Tongue (tissue), 2 donors: ENCODE data around the gene SLC17A5. TPM values are rescaled to one million over a fixed set of nuclear protein-coding genes. Genes with fewer than 3 reads are reported as not detected.
"Not testable (repeated sequence)": the region's sequence is repeated elsewhere in the genome, so short reads cannot be mapped to it uniquely, and the experiment has no call there.

ENCODE experiments used
- DNase-seq: peaks from one replicate; pipeline ENCODE4 v3.0.0-alpha.2; 2015
- total RNA-seq: library from RNA; depleted of rRNA; stranded (reverse); fragments of >200 nt; gene quantifications from one replicate; pipeline ENCODE4 v1.2.3, GENCODE V29; 2014

The SLC17A5 gene
- 18.2 TPM for total RNA-seq

DNA sequence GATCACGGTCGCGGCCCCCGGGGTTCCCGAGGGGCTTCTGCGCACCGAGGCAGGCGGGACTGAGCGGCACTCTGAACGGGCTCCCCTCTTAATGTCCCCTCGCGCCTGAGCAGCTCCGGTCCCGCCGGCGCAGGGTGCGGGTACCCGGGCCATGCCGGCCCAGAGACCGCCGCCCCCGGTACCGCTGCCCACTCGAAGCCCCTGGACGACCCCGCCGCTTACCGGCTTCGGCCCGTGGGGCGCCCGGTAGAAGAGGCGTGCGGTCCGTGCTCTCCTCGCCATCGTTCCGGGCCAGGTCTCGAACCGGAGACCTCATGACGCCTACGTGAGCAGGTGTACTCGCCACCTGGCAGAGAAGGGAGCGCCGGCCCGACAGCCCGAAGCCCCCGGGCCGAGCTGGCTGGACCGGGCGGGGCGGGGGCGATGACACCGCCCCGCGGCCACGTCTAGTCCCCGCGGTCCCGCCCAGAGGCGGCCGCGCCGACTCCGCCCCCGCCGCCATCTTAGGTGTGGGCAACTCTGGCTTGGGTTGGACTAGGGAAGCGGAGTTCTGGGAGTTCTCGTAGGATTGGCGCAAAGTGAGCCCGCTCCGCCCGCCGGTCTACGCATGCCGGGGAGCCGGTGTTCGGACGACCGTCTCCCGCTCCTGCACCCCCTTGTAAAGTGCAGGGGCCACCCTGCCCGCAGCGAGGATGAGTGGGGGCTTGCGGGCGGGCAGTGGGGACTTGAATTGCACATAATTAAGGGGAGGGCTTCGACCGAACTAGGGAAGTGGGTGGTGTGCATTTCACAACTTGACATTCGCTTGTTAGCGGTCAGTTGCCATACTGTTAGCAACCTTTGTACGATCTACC lies at the start of gene SLC17A5:
SLC17A5 (minus strand) TSS at position 422 of the 854 bp plus-strand sequence; CDS start at position 316, 106 bp downstream.
- DNase-seq: peak; percentile 96

DNA sequence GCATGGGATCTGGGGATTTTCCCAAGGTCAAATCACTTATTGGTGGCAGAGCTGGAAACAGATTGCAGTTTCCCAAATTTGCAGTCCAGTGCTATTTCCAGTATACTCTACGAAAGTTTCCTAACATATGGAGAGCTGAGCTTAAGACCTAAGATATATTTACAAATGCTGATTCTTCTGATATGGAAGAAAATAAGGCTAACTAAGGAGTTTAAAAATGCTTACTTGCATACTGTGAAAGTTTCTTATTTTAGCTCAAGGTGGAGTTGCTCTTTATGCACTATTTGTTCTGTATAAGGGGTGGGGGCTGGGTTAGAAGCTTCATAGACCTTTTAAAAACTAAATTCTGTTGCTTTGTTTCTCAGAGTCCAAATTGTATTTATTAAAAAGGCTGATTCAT lies 49.7 kb upstream of the SLC17A5 start:
- no peak for DNase-seq

- DNase-seq: no peak
Measured at GRCh38 chr6:73702444-73702843, 48.7 kb upstream of the SLC17A5 start.

DNA sequence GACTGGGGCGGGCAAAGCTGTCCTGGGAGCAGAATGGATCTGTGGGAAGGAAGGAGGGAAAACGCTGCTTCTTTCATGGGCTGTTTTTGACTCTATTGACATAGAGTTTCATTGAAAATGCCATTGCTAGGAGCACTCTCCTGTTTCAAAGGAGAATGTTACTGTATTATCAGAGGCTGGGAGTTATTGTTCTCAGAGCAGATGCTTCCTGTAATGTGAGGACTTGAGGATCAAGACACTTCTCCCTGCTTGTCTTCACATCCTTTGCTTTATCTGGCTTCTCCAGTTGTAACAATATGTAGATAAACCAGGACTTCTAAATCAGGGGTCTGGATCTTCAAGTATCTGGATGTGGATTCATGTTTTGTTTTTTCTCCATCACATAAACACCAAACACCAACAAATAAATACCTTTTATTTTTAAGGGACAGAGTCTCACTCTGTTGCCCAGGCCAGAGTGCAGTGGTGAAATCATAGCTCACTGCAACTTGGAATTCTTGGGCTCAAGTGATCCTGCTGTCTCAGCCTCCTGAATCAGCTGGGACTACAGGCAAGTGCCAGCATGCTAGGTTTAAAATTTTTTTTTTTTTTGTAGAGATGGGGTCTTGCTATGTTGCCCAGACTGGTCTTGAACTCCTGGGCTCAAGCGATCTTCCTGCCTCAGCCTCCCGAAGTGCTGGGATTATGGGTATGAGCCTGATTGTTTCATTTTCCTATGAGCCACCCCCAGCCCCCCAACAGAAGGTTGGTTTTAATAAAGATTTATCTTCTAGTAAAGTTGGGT lies 46.1 kb upstream of the SLC17A5 start:
- DNase-seq: no peak

- DNase-seq: no peak
Measured at GRCh38 chr6:73696966-73697655, 43.3 kb upstream of the SLC17A5 start.

DNA sequence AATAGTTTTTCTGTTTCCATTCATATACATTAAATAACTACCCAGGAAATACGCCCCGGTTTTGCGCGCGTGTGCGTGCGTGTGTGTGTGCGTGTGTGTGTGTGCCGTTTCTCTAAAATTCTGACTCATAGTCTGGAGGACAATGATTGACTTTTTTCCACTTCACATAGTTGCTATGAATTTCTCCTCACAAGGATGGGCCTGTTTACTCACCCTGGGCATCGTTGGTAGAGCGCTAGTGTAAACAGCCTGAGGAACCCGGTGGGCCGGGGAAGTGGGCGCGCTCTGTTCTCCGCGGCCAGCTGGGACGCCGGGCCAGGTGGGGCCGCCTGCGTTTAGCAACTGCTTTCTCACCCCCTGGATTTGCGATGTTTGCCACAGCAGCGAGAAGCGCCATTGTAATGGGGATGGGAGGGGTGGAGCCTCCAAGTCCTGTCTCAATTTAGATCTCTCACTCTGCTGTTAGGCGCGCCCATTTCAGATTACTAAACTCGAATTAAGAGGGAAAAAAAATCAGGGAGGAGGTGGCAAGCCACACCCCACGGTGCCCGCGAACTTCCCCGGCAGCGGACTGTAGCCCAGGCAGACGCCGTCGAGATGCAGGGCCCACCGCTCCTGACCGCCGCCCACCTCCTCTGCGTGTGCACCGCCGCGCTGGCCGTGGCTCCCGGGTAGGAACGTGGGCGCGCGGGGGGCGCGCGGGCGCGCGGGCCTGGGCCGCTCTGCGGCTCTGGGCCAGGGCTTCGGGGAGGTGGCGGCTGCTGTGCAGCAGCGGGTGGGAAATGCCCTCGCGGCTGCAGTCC lies 42.0 kb upstream of the SLC17A5 start, which contains the start of gene CD109:
CD109 (plus strand) TSS at position 585 of the 803 bp plus-strand sequence; CDS start at position 598, 13 bp downstream.
- peak; percentile 76 for DNase-seq

DNA sequence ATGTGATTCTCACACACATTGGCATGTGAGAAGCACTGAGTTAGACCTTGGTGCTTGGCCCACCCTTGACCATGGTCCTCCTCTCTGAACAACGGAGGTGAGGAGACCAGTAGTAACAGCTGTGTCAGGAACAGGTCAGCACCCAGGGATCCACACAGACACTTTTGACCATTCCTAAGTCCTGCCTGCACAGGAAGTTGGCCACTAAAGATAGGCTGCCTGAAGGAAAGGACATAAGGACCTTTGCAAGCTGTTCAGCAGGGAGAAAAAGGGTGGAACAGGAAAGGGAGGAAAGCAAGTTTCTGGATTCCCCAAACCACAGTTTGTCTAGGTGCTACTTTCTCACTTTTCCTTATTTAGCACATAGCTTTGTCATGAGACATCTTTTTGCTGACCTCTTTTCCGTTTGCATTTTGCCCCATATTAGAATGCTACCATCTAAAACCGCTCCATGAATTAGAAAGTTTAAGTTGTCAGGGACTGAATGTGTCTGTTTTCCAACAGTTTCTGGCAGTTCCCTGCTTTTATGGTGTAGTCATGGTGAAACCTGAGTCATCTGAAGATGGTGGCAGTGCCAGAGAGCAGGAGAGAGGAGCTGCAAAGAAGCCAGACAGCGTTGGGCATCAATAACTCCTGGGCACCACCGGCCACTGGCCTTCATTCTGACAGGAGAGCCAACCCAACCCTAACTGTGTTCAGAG lies 41.1 kb upstream of the SLC17A5 start:
- peak; percentile 19 for DNase-seq

- no peak for DNase-seq
Measured at GRCh38 chr6:73691512-73691911, 37.7 kb upstream of the SLC17A5 start.

DNA sequence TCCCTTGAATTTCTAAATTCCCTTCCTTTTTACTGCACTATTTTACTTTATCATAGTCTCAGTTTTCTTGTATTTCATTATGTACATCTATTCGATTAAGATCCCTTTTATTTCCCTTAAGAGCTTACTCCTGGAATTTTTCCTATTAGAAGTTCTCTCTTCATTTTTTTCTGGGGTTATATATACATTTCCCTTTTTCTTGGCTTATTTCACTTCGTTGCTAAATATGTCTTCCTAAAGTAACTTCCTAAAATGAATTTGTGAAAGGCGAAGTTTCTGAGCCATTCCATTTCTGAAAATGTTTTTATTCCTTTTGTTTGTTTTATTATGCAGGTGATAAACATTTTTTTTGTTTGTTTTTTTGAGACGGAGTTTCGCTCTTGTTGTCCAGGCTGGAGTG lies 36.3 kb upstream of the SLC17A5 start:
- DNase-seq: no peak

DNA sequence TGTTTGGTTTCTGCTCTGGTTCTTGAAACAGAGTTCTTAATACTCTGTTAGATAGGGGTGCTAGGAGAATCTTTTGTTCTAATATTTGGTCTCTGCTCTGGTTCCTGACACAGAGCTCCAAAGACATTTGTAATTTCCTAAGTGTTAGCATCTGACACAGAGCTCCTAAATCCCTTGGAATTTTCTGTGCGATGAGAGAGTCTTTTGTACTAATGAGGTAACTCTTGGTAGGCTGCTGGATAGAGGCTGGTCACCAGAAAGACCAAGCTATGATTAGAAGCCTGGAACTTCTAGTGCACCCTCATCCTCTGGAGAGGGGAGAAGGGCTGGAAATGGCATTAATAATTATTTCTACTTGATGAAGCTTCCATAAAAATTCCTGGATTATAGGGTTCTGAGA lies 34.6 kb upstream of the SLC17A5 start:
- DNase-seq: no peak

GRCh38 chr6:73683574-73683973 lies 29.8 kb upstream of the SLC17A5 start:
- DNase-seq: not testable (repeated sequence)

- DNase-seq: no peak
Measured at GRCh38 chr6:73680289-73680918, 26.6 kb upstream of the SLC17A5 start.

GRCh38 chr6:73679846-73680245 lies 26.1 kb upstream of the SLC17A5 start:
- DNase-seq: not testable (repeated sequence)

DNA sequence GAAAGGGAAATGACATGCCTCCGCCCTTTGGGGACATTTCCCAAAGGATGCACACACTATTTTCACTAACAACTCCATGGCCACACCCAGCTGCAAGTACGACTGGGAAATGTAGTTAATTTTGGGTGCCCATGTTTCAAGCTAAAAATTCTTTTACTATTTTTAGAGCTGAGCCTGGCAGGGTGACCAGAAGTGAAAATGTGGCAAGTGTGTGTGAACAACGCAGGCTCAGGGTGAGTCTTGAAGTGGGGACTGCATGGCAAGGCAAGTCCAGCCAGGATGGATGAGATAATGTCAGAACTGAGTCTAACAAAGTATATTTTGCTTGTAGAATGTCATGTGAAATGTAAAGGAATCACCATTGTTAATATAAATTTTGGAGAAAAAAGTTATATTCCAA lies 25.2 kb upstream of the SLC17A5 start:
- DNase-seq: no peak

- peak; percentile 91 for DNase-seq
Measured at GRCh38 chr6:73675466-73676098, 21.8 kb upstream of the SLC17A5 start.

GRCh38 chr6:73671911-73672685 lies 18.3 kb upstream of the SLC17A5 start:
- DNase-seq: no peak

DNA sequence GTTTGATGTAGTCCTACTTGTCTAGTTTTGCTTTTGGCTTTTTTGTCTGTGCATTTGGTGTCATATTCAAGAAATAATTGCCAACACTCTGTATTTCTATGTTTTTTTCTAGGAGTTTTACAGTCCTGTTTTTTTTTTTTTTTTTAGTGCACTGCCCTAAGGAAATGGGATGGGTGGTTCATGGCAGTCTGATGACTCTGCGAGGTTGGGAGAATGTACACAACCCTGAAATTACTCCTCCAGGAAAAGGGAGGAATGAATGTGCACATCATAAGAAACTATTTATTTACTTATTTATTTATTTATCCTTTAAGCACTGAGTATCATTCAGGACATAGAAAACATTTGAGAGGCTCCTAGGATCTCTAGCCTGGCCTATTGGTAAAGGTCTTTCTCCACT lies 15.2 kb upstream of the SLC17A5 start:
- DNase-seq: no peak

DNA sequence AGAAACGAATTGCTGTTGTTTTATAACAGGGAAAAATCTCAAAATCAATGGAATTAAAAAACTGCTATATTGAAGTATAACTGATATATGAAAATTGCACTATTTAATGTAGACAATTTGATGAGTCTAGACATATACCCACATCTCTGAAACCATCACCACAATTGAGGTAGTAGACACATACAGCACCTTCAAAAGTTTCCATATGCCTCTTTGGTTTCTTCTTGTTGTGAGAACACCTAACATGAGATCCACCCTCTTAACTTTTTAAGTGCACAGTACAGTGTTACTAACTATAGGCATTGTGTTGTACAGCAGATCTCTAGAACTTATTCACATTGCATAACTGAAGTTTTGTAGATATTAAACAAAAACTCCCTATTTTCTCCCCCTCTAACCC lies 14.0 kb upstream of the SLC17A5 start:
- DNase-seq: no peak

- peak; percentile 41 for DNase-seq
Measured at GRCh38 chr6:73666393-73666792, 12.6 kb upstream of the SLC17A5 start.
